HuH-7 (cell line): ENCODE measurements around the gene SYNDIG1.

Source experiments
- DNase-seq: peaks from one replicate; pipeline ENCODE4 v3.0.0; 2011; ENCODE audit warnings: low spot score

The SYNDIG1 gene

GRCh38 chr20:24472426-24472825 is 3.0 kb downstream of the SYNDIG1 start:
- DNase-seq, result no peak

- no peak for DNase-seq
These were observed 4.2 kb downstream of the SYNDIG1 start for GRCh38 chr20:24473435-24474223.

- DNase-seq, result no peak
These were observed 8.6 kb downstream of the SYNDIG1 start for GRCh38 chr20:24477831-24478547.

GRCh38 chr20:24478584-24478983 is 9.2 kb downstream of the SYNDIG1 start:
- no peak for DNase-seq

- DNase-seq, result no peak
These were observed 9.7 kb downstream of the SYNDIG1 start for GRCh38 chr20:24479106-24479505.

- no peak for DNase-seq
These were observed 10.2 kb downstream of the SYNDIG1 start for GRCh38 chr20:24479595-24479994.

GRCh38 chr20:24480509-24480908 is 11.1 kb downstream of the SYNDIG1 start:
- no peak for DNase-seq

GRCh38 chr20:24481173-24481572 is 11.7 kb downstream of the SYNDIG1 start:
- no peak for DNase-seq

- DNase-seq, result no peak
These were observed 14.1 kb downstream of the SYNDIG1 start for GRCh38 chr20:24483435-24484080.

GRCh38 chr20:24484081-24484450 is 14.6 kb downstream of the SYNDIG1 start:
- DNase-seq, result no peak

GRCh38 chr20:24485981-24486380 is 16.6 kb downstream of the SYNDIG1 start:
- no peak for DNase-seq

- no peak for DNase-seq
These were observed 17.8 kb downstream of the SYNDIG1 start for GRCh38 chr20:24487240-24487639.

- no peak for DNase-seq
These were observed 18.2 kb downstream of the SYNDIG1 start for GRCh38 chr20:24487648-24488047.

GRCh38 chr20:24488064-24488799 is 18.8 kb downstream of the SYNDIG1 start:
- DNase-seq, result no peak

GRCh38 chr20:24488800-24489175 is 19.4 kb downstream of the SYNDIG1 start:
- DNase-seq, result no peak

GRCh38 chr20:24489193-24489592 is 19.8 kb downstream of the SYNDIG1 start:
- DNase-seq, result no peak

GRCh38 chr20:24489631-24490260 is 20.3 kb downstream of the SYNDIG1 start:
- DNase-seq, result no peak

- DNase-seq, result no peak
These were observed 21.2 kb downstream of the SYNDIG1 start for GRCh38 chr20:24490598-24490997.

- no peak for DNase-seq
These were observed 21.8 kb downstream of the SYNDIG1 start for GRCh38 chr20:24491041-24491756.

GRCh38 chr20:24492031-24492607 is 22.7 kb downstream of the SYNDIG1 start:
- no peak for DNase-seq

GRCh38 chr20:24492698-24493097 is 23.3 kb downstream of the SYNDIG1 start:
- DNase-seq, result no peak
